Nucleus accumbens (tissue), 56 donors: Measurements from ENCODE around the gene SRSF9.

ENCODE experiments used
- DNase-seq, 56 donors: peaks; one replicate each; lab custom pipeline; 2025; lab: John Stamatoyannopoulos, UW

The SRSF9 gene

GRCh38 chr12:120485961-120486881, 16.7 kb upstream of the SRSF9 start:
- DNase-seq = no peak

DNA sequence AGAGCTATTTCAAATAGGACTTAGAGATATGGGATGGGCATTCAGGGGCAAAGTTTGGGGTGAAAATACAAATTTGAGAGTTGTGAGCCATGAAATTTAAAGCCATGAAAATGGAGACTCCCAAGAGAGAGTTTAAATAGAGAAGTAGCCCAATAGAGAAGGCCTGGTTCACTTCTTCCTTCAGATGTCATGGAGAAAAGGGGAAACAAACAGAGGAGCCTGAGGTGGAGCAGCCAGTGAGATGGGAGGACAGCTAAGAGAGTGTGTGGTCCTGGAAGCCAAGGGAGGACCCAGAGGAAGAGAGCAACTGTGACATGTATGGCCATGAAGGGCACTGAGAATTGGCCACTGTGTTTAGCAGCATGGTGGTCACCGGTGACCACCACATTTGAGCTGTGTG, 14.1 kb upstream of the SRSF9 start:
- no peak for DNase-seq

- no peak for DNase-seq
Measured at GRCh38 chr12:120481022-120481767, 11.6 kb upstream of the SRSF9 start.

DNA sequence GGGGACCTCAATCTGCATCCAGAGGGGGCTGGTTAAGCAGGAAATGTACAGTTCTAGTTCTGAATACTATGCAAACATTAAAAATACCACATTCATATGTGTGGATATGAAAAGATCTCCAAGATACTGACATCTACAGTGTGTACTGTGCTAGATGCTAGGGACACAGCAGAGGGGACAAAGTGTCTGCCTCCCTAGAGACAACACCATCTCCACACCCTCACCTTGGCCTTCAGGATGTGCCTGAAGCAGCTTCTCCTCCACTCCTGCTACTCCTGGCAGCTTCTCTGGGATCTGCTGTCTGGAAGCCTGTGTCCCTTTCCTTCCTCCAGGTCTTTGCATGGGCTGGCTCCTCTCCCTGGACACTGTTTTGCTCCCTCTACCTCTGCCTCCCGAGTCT, 10.7 kb upstream of the SRSF9 start:
- no peak for DNase-seq

- DNase-seq = no peak
Measured at GRCh38 chr12:120479458-120479857, 9.9 kb upstream of the SRSF9 start.

- no peak for DNase-seq
Measured at GRCh38 chr12:120475643-120476042, 6.1 kb upstream of the SRSF9 start.

GRCh38 chr12:120474616-120474960, 5.0 kb upstream of the SRSF9 start:
- DNase-seq = peak in 7 of 56 donors; percentile 8 to 23 (median 15)

- no peak for DNase-seq
Measured at GRCh38 chr12:120473807-120474615, 4.5 kb upstream of the SRSF9 start.

DNA sequence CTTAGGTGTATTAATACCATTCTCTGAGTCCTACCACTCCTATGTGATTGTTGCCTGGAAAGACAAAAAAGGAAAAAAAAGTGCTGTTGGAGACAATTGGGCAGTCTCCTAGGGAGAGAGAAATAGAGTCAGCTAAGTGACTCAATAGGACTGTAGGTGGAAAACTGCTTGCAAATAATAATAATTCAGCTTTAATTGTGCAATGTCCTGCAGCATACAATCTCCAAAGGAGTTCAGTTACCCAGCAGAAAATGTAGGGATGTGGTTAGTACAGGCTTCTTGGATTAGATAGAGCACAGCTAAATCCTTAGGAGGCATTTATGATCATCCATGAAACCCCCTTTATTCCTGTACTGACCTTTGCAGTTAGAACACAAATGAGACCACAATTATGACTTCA, 3.0 kb upstream of the SRSF9 start:
- DNase-seq = no peak

DNA sequence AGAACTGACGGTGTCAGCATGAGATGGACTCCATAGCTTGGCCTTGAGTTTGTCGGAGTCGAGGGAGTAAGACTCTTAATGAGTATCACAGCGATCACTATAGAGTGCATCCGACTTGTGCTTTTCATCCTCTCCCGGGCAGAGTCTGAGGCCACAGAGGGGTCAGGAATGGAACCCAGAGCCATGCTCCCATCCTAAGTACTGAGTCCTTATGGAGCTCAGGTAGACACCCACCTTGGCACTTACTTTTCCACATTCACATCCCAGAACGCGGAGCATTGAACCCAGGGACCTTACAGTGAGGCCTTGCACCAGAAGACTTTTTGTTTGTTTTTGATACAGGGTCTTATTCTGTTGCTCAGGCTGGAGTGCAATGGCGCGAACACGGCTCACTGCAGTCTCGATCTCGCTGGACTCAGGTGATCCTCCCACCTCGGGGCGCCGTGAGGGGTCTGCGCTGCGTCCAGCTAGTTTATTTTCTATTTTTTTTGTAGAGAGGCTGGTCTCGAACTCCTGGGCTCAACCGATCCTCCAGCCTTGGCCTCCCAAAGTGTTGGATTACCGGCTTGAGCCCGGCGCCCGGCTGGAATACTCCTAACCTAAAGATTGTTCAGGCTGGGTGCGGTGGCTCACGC, 719 bp upstream of the SRSF9 start:
- peak in 2 of 56 donors; percentile 49 to 61 for DNase-seq

DNA sequence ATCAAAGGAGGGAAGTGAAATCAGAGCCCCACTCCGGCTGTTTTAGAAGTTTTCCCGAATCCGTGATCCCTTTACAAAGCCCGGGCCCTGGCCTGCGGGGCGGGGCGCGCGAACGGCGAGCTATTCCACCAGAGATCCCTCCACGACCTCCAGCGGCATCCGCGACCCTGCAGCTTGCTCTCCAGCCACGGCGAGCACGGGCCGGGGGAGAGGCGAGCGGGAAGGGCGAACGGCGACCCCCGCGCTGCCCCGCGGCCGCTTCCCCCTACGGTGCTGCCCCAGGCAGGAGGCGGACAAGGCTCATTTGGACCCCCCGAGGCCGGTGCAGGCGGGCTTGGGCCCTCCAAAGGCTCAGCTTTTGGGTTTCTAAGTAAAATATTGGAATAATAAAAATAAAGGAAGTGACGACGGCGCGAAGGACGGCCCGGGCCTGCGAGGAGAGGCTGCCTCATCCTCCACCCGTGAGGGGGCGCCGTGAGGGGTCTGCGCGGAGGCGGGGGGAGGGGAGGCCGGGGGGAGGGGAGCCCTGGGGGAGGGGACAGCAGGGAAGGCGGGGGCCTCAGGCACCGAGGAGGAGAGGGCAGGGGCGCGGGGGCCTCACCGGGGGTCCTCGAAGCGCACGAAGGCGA, 613 bp downstream of the SRSF9 start:
- DNase-seq = peak in 33 of 56 donors; percentile 37 to 78 (median 61)

- DNase-seq = peak in 4 of 56 donors; percentile 16 to 47 (median 39)
Measured at GRCh38 chr12:120468325-120468820, 1.2 kb downstream of the SRSF9 start.

- DNase-seq = no peak
Measured at GRCh38 chr12:120467439-120467838, 2.1 kb downstream of the SRSF9 start.

DNA sequence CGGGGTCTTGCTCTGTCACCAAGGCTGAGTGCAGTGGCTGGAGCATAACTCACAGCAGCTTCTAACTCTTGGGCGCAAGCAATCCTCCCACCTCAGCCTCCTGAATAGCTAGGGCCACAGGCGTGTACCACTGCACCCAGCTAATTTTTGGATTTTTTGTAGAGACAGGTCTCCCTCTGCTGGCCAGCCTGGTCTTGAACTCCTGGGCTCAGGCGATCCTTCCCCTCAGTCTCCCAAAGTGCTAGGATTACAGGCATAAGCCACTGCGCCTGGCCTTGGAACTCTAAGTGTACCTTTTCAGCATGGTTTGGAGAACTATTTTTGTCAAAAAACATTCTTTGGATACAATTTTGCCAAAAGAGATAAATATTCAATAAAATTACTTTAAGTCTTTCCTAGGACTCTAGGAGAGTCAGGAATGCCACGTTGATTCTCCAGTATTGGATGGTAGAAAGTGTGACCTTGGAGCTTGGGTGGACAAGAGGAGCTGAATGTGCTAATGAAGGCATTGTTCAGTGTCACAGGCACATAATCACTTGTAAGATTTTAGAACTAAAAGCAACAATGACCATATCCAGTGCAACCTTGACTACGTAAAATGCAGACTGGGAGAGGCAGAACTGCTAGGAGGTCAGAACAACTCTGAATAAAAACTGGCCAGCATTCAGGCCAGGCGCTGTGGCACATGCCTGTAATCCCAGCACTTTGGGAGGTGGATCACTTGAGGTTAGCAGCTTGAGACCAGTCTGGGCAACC, 2.8 kb downstream of the SRSF9 start:
- peak in 8 of 56 donors; percentile 3 to 47 (median 9) for DNase-seq

- DNase-seq = no peak
Measured at GRCh38 chr12:120465756-120466155, 3.8 kb downstream of the SRSF9 start.

DNA sequence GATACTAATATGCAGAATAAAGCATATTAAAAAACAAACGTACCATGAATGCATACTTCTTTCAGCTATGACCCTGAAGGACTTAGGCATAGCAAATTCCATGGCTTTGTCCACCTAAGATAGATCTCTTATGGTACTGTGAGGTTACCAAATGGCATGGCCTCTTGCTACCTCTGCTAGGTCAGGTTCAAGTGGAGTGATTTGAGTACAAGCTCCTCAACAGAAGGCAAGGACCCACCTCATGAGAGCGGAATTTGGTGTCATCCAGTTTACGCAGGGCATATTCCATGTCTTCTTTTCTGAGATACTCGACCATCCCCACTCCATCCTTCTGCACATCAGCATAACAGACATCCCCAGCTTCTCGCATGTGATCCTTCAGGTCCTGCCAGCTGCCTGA, 5.8 kb downstream of the SRSF9 start:
- no peak for DNase-seq

DNA sequence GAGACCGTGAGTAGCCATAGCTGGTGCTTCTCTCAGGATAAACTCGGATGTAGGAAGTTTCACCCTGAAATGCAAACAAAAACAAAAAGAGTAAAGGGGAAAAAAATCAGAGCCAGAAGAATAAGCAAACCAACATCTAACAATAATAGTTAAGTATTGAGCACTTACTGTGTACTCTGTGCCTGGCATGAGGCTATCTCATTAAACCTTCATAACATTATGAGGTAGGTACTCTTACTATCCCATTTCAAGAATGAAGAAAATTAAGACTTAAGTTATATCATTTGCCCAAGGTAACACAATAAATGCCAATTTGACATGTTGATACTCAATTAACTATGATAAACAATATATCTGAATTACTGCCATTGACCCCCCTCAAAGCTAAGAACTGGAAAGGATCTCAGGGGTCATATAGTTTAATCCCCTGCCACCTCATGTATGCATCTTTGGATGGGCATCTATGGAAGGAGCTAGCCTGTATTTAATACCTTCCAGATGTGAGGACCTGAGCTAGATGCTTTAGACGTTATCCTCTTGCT, 7.4 kb downstream of the SRSF9 start:
- no peak for DNase-seq

DNA sequence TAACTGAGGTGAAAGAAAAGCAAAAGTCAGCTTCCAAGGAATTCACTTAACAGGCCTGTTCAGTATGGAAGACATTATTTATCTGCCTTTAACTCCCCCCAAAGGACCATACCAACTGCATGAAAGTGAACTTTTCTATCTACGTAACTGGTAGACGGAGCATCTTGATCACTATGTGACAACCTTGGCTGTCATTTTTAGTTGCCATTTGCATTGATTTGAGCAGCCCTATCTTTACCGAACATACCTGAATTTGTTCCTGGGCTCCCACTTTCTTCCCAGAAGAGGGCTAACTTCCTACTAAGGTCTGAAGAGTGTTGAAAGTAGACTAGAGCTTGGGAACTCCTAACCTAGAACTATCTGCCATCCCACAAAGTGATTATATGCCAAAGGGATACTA, 9.4 kb downstream of the SRSF9 start:
- no peak for DNase-seq

DNA sequence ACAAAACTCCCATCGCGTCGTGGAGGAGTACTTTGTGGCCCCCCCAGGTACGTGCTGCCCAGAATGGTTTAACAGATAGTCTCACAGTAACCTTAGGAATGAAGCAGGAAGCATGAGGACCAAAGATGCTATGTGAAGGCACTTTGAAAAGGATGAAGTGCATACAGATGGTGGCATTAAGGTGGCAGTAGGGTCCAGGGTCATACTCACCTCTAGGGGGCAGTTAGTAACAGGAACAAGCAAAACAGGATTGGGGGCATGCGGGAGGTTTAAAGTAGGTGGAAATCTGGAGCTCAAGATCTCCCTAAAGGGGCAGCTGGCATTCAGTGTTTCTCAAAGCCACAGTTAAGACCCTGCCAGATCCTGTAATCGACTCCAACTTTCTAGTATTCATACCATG, 12.4 kb downstream of the SRSF9 start:
- DNase-seq = no peak
